Lower lobe of right lung (tissue), 2 donors: Measurements from ENCODE around the gene B4GALNT3. TPM values are rescaled to one million over a fixed set of nuclear protein-coding genes. Genes with fewer than 3 reads are reported as not detected.

Source experiments
- ATAC-seq, 2 donors: fragments of 200-7000 bp; cut with Tn5 transposase; one replicate each; pipeline ENCODE4 v1.9.1; 2020 to 2022; ENCODE audit warnings: mild to moderate bottlenecking in 2 of 2, moderate library complexity in 2 of 2
- DNase-seq: peaks from one replicate; pipeline ENCODE4 v3.0.0-alpha.2; 2020
- H3K27ac ChIP-seq: fragments of 200-600 bp; one replicate; pipeline ENCODE4 v1.8.0; 2022
- H3K27me3 ChIP-seq: fragments of 200-600 bp; one replicate; pipeline ENCODE4 v1.8.0; 2022; ENCODE audit warnings: low read depth
- H3K36me3 ChIP-seq: fragments of 200-600 bp; one replicate; pipeline ENCODE4 v1.8.0; 2022; ENCODE audit warnings: mild to moderate bottlenecking
- H3K4me1 ChIP-seq: fragments of 200-600 bp; one replicate; pipeline ENCODE4 v1.8.0; 2022
- H3K4me3 ChIP-seq: fragments of 200-600 bp; one replicate; pipeline ENCODE4 v1.8.0; 2022; ENCODE audit warnings: mild to moderate bottlenecking
- H3K9me3 ChIP-seq: fragments of 200-600 bp; one replicate; pipeline ENCODE4 v1.8.0; 2022
- CTCF ChIP-seq: fragments of 200-600 bp; IDR thresholded peaks from one replicate; pipeline ENCODE4 v1.8.0; 2022; ENCODE audit warnings: antibody characterized with exemption, mild to moderate bottlenecking
- intact Hi-C: fragments of 100-400 bp; cut with DNase I; formaldehyde crosslinking; loops from one replicate; pipeline ENCODE4 v1.11.0; 2022
- total RNA-seq: library from RNA; stranded (reverse); fragmentation: NEBNext Ultra II Directional; extraction: Animal tissue kit (Norgen Biotek cat#: 25700); gene quantifications from one replicate; pipeline ENCODE4 v1.2.1, GENCODE V29; 2021
- donor health status: DM: no; HTN: yes; CAD: no; lungs with severe emphysema.

The B4GALNT3 gene
- total RNA-seq, 1 donor from 2014 or later, result 20.6 TPM

DNA sequence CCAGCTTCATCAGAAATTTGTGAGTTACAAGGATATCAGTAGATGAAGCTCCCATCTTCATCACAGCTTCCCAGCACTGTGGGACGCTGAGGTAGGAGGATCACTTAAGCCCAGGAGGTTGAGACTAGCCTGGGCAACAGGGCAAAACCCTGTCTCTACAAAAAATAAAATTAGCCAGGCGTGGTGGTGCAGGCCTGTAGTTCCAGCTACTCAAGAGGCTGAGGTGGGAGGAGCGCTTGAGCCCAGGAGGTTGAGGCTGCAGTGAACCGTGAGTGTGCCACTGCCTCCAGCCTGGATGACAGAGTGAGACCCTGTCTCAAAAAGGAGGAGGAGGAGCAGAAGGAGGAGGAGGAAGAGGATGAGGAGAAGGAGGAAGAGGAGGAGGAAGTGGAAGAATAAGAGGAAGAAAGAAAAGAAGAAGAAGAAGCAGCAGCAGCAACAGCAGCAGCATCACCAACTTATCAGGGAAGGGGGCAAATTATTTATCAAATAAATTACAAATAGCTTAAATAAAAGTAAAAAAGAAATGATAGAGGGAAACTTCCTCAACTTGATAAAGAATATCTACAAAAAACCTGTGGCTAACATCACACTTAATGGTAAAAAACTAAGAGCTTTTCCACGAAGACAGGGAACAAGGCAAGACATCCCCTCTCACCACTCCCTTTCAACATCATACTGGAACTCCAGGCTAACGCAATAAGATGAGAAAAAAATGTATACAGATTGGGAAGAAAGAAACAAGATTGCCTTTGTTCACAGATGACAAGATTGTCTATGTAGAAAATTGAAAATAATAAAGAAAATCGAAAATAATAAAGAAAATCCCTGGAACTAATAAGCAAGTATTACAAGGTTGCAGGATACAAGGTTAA, 133.9 kb downstream of the B4GALNT3 start:
- DNase-seq (no peak), ATAC-seq (no peak)
- no peaks in the 10 kb centered on the region for H3K27me3 ChIP-seq
- intact Hi-C loops, result no loop called here
- peaks cover 10% of the 10 kb centered on the region for H3K4me1 ChIP-seq
- no peak for TF ChIP-seq CTCF
- no peak overlapping the region for H3K4me3 ChIP-seq
- H3K9me3 ChIP-seq, result no peaks in the 10 kb centered on the region
- H3K36me3 ChIP-seq, result no peaks in the 10 kb centered on the region
- no peak overlapping the region for H3K27ac ChIP-seq

GRCh38 chr12:597926-598568, 138.3 kb downstream of the B4GALNT3 start:
- Histone ChIP-seq H3K27ac (no peak overlapping the region), H3K9me3 (no peaks in the 10 kb centered on the region), H3K27me3 (no peaks in the 10 kb centered on the region), H3K4me3 (no peak overlapping the region), H3K4me1 (peaks cover 10% of the 10 kb centered on the region), H3K36me3 (no peaks in the 10 kb centered on the region)
- ATAC-seq (peak; percentile 71 to 86), DNase-seq (no peak)
- intact Hi-C loops, result no loop called here
- TF ChIP-seq CTCF, result no peak

- Histone ChIP-seq H3K27me3 (no peaks in the 10 kb centered on the region), H3K27ac (no peak overlapping the region), H3K9me3 (no peaks in the 10 kb centered on the region), H3K4me1 (peaks cover 10% of the 10 kb centered on the region), H3K4me3 (no peak overlapping the region), H3K36me3 (no peaks in the 10 kb centered on the region)
- DNase-seq (no peak), ATAC-seq (no peak)
- intact Hi-C loops, result no loop called here
- no peak for TF ChIP-seq CTCF
Measured at GRCh38 chr12:599756-600155, 140.0 kb downstream of the B4GALNT3 start.

DNA sequence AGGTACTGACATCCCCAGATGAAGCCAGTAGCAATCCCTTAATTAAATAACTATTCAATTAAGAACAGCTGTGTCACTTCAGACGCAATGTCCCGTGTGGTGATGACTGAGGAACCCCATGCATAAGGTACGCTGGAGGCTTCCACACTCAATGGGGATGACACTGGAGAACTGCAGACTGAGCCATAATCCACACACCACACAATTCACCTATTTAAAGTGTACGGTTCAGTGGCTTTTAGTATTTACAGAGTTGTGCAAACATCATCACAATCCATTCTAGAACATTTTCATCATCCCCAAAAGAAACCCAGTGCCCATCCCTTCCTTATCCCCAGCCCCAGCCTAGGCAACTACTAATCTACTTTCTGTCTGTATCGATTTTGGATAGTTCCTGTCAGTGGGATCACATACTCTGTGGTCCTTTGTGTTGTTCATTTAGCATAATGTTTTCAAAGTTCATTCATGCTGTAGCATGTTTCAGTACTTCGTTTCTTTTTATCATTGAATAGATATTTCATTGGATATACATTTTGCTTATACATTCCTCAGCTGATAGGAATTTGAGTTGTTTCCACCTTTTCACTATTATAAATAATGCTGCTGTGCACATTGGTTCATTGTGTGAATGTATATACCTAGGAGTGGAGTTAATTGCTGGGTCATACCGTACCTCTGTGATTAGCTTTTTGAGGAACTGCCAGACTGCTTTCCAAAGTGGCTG, 142.4 kb downstream of the B4GALNT3 start:
- no peaks in the 10 kb centered on the region for H3K36me3 ChIP-seq
- no peak overlapping the region for H3K4me3 ChIP-seq
- TF ChIP-seq CTCF, result no peak
- DNase-seq (no peak), ATAC-seq (no peak)
- peaks cover 10% of the 10 kb centered on the region for H3K4me1 ChIP-seq
- H3K27me3 ChIP-seq, result no peaks in the 10 kb centered on the region
- H3K27ac ChIP-seq, result no peak overlapping the region
- intact Hi-C loops, result no loop called here
- no peaks in the 10 kb centered on the region for H3K9me3 ChIP-seq

DNA sequence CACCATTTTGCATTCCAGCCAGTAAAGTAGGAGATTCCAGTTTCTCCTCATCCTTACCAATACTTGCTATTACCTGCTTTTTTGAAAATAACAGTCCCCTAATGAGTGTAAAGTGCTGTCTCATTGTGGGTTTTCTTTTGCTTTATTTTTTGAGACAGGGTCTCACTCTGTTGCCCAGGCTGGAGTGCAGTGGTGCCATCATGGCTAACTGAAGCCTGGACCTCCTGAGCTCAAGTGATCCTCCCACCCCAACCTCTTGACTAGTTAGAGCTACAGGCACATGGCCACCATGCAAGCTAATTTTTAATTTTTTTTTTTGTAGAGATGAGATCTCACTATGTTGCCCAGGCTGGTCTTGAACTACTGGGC, 142.9 kb downstream of the B4GALNT3 start:
- Histone ChIP-seq H3K4me3 (no peak overlapping the region), H3K36me3 (no peaks in the 10 kb centered on the region), H3K27me3 (no peaks in the 10 kb centered on the region), H3K4me1 (peaks cover 12% of the 10 kb centered on the region), H3K27ac (no peak overlapping the region), H3K9me3 (no peaks in the 10 kb centered on the region)
- intact Hi-C loops, result no loop called here
- no peak for TF ChIP-seq CTCF
- ATAC-seq (no peak), DNase-seq (no peak)
